GM23338 (cell line): ENCODE data around the gene SLC29A1. TPM values are rescaled to one million over a fixed set of nuclear protein-coding genes. Genes with fewer than 3 reads are reported as not detected.

Experiments
- ATAC-seq: fragments of 200-7000 bp; cut with Tn5 transposase; 3 replicates; pipeline ENCODE4 v1.9.1; 2020
- DNase-seq: peaks from one replicate; pipeline ENCODE4 v3.0.0-alpha.2; 2015; ENCODE audit warnings: low spot score
- H2AFZ ChIP-seq: fragments of 200-600 bp; sonication (generic); 2 replicates; pipeline ENCODE4 v1.8.0; 2016; ENCODE audit warnings: antibody characterized with exemption, mild to moderate bottlenecking, moderate library complexity
- H3F3A ChIP-seq: fragments of 200-600 bp; sonication (generic); replicated peaks from 2 replicates; pipeline ENCODE4 v1.8.0; 2017; ENCODE audit warnings: antibody characterized with exemption, mixed run types, low read depth
- H3K27ac ChIP-seq: fragments of 200-600 bp; sonication (generic); 2 replicates; pipeline ENCODE4 v1.6.1; 2016; ENCODE audit warnings: low read depth
- H3K27me3 ChIP-seq: fragments of 200-600 bp; sonication (generic); 2 replicates; pipeline ENCODE4 v1.8.0; 2016; ENCODE audit warnings: mild to moderate bottlenecking, mixed run types, moderate library complexity; ENCODE audit not compliant: insufficient read depth
- H3K36me3 ChIP-seq: fragments of 200-600 bp; sonication (generic); 2 replicates; pipeline ENCODE4 v1.8.0; 2016; ENCODE audit warnings: mild to moderate bottlenecking; ENCODE audit not compliant: insufficient read depth
- H3K4me1 ChIP-seq: fragments of 200-600 bp; sonication (generic); 2 replicates; pipeline ENCODE4 v1.8.0; 2016; ENCODE audit warnings: mild to moderate bottlenecking, moderate library complexity; ENCODE audit not compliant: insufficient read depth
- H3K4me2 ChIP-seq: fragments of 200-600 bp; sonication (generic); 2 replicates; pipeline ENCODE4 v1.7.1; 2017; ENCODE audit warnings: mixed run types
- H3K4me3 ChIP-seq: fragments of 200-600 bp; sonication (generic); 2 replicates; pipeline ENCODE4 v1.6.1; 2016; ENCODE audit warnings: mixed run types
- H3K79me2 ChIP-seq: fragments of 200-600 bp; sonication (generic); replicated peaks from 2 replicates; pipeline ENCODE4 v1.8.0; 2017; ENCODE audit warnings: mild to moderate bottlenecking; ENCODE audit not compliant: insufficient read depth
- H3K9me2 ChIP-seq: fragments of 200-600 bp; sonication (generic); 2 replicates; pipeline ENCODE4 v1.8.0; 2017; ENCODE audit not compliant: insufficient read depth
- H4K20me1 ChIP-seq: fragments of 200-600 bp; sonication (generic); replicated peaks from 2 replicates; pipeline ENCODE4 v1.8.0; 2017; ENCODE audit warnings: mild to moderate bottlenecking; ENCODE audit not compliant: insufficient read depth
- H3K27ac Mint-ChIP-seq: 2 replicates; pipeline ENCODE4 v1.8.0; 2020; ENCODE audit warnings: inconsistent platforms, mild to moderate bottlenecking, moderate library complexity, mixed read lengths
- H3K27me3 Mint-ChIP-seq: 3 replicates; pipeline ENCODE4 v1.8.0; 2022; ENCODE audit warnings: low read depth, mild to moderate bottlenecking, moderate library complexity, mixed read lengths, inconsistent platforms; ENCODE audit not compliant: insufficient read depth, poor library complexity
- H3K36me3 Mint-ChIP-seq: 3 replicates; pipeline ENCODE4 v1.8.0; 2021; ENCODE audit warnings: low read depth, mild to moderate bottlenecking, inconsistent platforms, moderate library complexity, mixed read lengths
- H3K4me1 Mint-ChIP-seq: 3 replicates; pipeline ENCODE4 v1.8.0; 2020; ENCODE audit warnings: mild to moderate bottlenecking, inconsistent platforms, mixed read lengths
- H3K4me3 Mint-ChIP-seq: 3 replicates; pipeline ENCODE4 v1.8.0; 2021; ENCODE audit warnings: moderate library complexity, mild to moderate bottlenecking, inconsistent platforms, mixed read lengths
- H3K9me3 Mint-ChIP-seq: 3 replicates; pipeline ENCODE4 v1.8.0; 2020; ENCODE audit warnings: moderate library complexity, mild to moderate bottlenecking, inconsistent platforms, mixed read lengths
- CREB1 ChIP-seq: fragments of 250-450 bp; sonication (Bioruptor Pico); IDR thresholded peaks from 2 replicates; pipeline ENCODE4 v1.5.0; 2020; ENCODE audit warnings: low read depth, mild to moderate bottlenecking, moderate library complexity
- CTCF ChIP-seq, 2 experiments: fragments of 200-600 bp in 1 of 2; sonication (generic) in 1 of 2; conservative IDR thresholded peaks; 2 replicates each; pipeline versions ENCODE4 v1.5.1 to v1.6.1; 2016 to 2017; ENCODE audit warnings: antibody characterized with exemption in 2 of 2, low read depth in 2 of 2, mild to moderate bottlenecking in 2 of 2, moderate library complexity in 1 of 2
- EZH2 ChIP-seq: fragments of 200-600 bp; sonication (generic); IDR thresholded peaks from one replicate; pipeline ENCODE4 v1.8.0; 2017; ENCODE audit warnings: antibody characterized with exemption, mild to moderate bottlenecking, low read depth; ENCODE audit not compliant: unreplicated experiment
- EZH2phosphoT487 ChIP-seq: fragments of 200-600 bp; sonication (generic); IDR thresholded peaks from one replicate; pipeline ENCODE4 v1.8.1; 2018; ENCODE audit warnings: antibody characterized with exemption; ENCODE audit not compliant: unreplicated experiment
- JUNB ChIP-seq: IDR thresholded peaks from one replicate; pipeline ENCODE4 v1.6.1; 2016; ENCODE audit warnings: antibody characterized with exemption; ENCODE audit not compliant: unreplicated experiment
- NANOG ChIP-seq: IDR thresholded peaks from 2 replicates; pipeline ENCODE4 v1.6.1; 2016; ENCODE audit warnings: antibody characterized with exemption, borderline replicate concordance
- POLR2AphosphoS5 ChIP-seq: IDR thresholded peaks from 2 replicates; pipeline ENCODE4 v1.6.1; 2016; ENCODE audit warnings: antibody characterized with exemption, low read depth
- STAT1 ChIP-seq: IDR thresholded peaks from one replicate; pipeline ENCODE4 v1.6.1; 2016; ENCODE audit warnings: antibody characterized with exemption; ENCODE audit not compliant: unreplicated experiment
- ZNF114 ChIP-seq: fragments of 250-450 bp; sonication (Bioruptor Pico); IDR thresholded peaks from 2 replicates; pipeline ENCODE4 v1.5.0; 2020; ENCODE audit warnings: mild to moderate bottlenecking, moderate library complexity
- ZNF331 ChIP-seq: fragments of 250-450 bp; sonication (Bioruptor Pico); IDR thresholded peaks from 2 replicates; pipeline ENCODE4 v1.5.0; 2020; ENCODE audit warnings: low read depth, mild to moderate bottlenecking, moderate library complexity
- ZNF462 ChIP-seq: fragments of 250-450 bp; sonication (Bioruptor Pico); IDR thresholded peaks from 2 replicates; pipeline ENCODE4 v1.5.0; 2020; ENCODE audit warnings: mild to moderate bottlenecking, moderate library complexity
- polyA plus RNA-seq: library from polyadenylated mRNA; unstranded; fragments of >200 nt; fragmentation: Nextera tagmentation; extraction: Ambion mirVana; gene quantifications from 2 replicates; pipeline ENCODE4 v1.2.1, GENCODE V29; 2016
- total RNA-seq: library from RNA; depleted of rRNA; stranded (reverse); fragments of >200 nt; shearing (Covaris generic); gene quantifications from 2 replicates; pipeline ENCODE4 v1.2.3, GENCODE V29; 2014
- TF ChIP-seq, protein P1 (sequence below): IDR thresholded peaks from one replicate; pipeline ENCODE4 v1.6.1; 2018; ENCODE audit warnings: antibody characterized with exemption; ENCODE audit not compliant: unreplicated experiment

Gene SLC29A1
- total and polyA plus RNA-seq, 2 experiments from 2014 or later: 73.1 to 169 TPM

GRCh38 chr6:44220913-44221290 is 2.5 kb upstream of the SLC29A1 start:
- Histone ChIP-seq H3F3A (peaks cover 45% of the 10 kb centered on the region), H3K79me2 (peaks cover 24% of the 10 kb centered on the region), H3K4me1 (peaks cover 65% of the 10 kb centered on the region), H2AFZ (no peak overlapping the region), H3K4me2 (no peak overlapping the region), H3K9me2 (no peaks in the 10 kb centered on the region), H3K4me3 (no peak overlapping the region), H3K27ac (no peak overlapping the region), H3K27me3 (no peaks in the 10 kb centered on the region), H4K20me1 (peaks cover 18% of the 10 kb centered on the region), H3K36me3 (no peaks in the 10 kb centered on the region)
- ATAC-seq (no peak), DNase-seq (no peak)
- Mint-ChIP-seq H3K4me3 (0 out of 3 replicates have a peak overlapping the region, but pooled peaks have one; percentile 1), H3K9me3 (no peaks in the 10 kb centered on the region), H3K4me1 (peaks cover 71% of the 10 kb centered on the region), H3K27ac (peak overlapping the region; percentile 33; the same call in 1 of the 2 replicates), H3K27me3 (peaks cover 32% of the 10 kb centered on the region), H3K36me3 (peaks cover 13% of the 10 kb centered on the region; the same call in 2 of the 3 replicates)
- TF ChIP-seq JUNB: no peak
- TF ChIP-seq NANOG: no peak
- TF ChIP-seq EZH2phosphoT487: no peak
- TF ChIP-seq, protein P1, sequence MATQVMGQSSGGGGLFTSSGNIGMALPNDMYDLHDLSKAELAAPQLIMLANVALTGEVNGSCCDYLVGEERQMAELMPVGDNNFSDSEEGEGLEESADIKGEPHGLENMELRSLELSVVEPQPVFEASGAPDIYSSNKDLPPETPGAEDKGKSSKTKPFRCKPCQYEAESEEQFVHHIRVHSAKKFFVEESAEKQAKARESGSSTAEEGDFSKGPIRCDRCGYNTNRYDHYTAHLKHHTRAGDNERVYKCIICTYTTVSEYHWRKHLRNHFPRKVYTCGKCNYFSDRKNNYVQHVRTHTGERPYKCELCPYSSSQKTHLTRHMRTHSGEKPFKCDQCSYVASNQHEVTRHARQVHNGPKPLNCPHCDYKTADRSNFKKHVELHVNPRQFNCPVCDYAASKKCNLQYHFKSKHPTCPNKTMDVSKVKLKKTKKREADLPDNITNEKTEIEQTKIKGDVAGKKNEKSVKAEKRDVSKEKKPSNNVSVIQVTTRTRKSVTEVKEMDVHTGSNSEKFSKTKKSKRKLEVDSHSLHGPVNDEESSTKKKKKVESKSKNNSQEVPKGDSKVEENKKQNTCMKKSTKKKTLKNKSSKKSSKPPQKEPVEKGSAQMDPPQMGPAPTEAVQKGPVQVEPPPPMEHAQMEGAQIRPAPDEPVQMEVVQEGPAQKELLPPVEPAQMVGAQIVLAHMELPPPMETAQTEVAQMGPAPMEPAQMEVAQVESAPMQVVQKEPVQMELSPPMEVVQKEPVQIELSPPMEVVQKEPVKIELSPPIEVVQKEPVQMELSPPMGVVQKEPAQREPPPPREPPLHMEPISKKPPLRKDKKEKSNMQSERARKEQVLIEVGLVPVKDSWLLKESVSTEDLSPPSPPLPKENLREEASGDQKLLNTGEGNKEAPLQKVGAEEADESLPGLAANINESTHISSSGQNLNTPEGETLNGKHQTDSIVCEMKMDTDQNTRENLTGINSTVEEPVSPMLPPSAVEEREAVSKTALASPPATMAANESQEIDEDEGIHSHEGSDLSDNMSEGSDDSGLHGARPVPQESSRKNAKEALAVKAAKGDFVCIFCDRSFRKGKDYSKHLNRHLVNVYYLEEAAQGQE: no peak
- TF ChIP-seq ZNF331 (CRISPR knock-in tag): no peak
- TF ChIP-seq CREB1 (CRISPR knock-in tag): no peak
- no peak for TF ChIP-seq STAT1
- TF ChIP-seq ZNF114 (CRISPR knock-in tag): no peak
- TF ChIP-seq POLR2AphosphoS5: no peak
- no peak for TF ChIP-seq CTCF (conservative IDR thresholded peaks at IDR 0.05; ENCODE audit: low read depth in 2 of 2)
- no peak for TF ChIP-seq EZH2
- TF ChIP-seq ZNF462: no peak
